GM18498 (cell line): ENCODE data around the gene ZBTB7C.
A peak's percentile ranks its signal among the peaks of the same experiment; 100 is the strongest.

ENCODE experiments used
- ATAC-seq: cut with Tn5 transposase; IDR thresholded peaks from one replicate; pipeline ENCODE4 v1.9.1; 2021; ENCODE audit warnings: mild to moderate bottlenecking, moderate library complexity; ENCODE audit not compliant: unreplicated experiment

ZBTB7C gene

DNA sequence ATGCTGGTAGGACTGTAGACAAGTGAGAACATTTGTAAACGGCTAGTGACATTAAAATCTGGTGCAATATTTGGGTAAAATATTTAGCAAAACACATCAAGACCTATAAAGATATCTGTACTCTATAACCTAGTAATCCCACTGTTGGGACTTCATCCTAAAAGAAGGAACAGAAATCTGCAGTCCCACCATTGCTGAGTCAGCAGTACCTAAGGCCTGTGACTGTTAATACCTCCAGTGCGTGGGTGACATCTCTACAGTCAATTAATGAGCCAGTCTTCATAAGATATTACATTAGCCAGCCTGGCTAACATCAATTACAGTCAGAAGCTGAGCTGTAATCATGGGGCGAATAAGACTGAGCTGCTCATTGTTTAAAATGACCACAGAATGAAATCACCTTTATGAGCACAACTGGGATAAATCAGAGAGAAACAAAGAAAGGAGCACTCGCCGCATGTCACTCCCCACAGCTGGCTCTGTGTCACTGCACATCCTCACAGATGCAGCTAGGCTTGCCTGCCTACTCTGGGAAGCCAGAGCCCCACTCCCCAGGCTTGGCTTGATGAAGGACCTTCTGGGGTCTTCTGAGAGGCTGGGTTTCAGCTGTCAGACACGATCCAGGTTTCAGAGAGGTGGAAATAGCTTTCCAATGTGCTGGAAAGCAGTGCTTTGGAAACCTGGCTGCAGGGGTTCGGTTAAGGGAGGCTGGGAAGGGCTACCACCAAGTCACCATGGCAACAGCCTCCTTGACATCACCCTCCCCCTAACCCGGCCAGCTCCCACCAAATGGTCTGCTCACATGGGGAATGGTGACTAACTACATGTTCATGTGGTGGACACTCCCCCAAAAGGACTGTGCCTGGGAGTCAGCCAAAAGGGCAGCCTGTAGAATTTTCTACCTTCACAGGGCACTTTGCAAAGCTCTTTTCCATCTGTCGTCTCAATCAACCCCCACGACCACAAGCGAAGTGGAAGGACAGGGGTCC, 145.0 kb downstream of the ZBTB7C start:
- no peak for ATAC-seq

DNA sequence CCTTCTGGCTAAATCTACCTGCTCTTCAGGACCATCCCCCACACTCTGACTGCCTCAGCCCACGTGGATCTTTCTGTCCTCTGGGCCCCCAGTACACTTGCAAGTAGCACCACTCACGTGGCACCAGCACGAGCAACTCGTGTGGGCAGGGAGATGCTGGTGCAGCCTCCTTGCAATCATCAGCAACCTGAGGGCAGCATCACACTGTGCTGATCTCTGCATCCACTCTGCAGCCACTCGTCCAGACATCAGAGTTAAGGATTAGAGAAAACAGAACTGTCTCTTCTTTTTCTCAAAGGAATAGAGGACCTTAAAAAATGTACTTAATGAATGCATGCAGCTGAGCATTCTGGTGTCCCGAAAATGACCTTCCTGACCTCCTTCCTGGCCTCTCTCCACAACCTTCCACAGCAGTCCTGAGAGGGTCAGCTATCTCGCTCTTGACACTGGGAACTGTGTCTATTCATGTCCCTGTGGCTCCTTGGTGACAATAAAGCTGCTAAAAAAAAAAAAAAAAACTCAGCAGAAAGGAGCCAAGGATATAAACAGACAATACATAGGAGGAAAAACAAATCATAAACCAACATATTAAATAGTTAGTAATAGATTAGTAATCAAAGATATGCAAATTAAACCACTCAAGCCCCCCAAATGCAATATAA, 145.9 kb downstream of the ZBTB7C start:
- ATAC-seq: no peak

DNA sequence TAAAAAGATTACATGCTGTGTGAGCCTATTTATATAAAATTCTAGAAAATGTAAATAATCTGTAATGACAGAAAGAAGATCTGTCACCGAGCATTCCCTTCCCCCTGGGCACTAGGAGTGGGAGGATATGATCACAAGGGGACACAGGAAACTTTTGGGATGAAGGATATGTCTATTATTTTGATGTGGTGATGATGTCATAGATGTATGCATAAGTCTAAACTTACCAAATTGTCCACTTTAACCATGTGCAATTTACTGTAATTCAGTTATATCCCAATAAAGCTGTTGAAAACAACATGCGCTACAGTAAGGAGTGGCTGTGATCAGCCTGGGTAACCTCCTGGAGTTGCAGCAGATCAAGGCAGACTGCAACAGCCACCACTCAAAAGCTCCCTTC, 148.9 kb downstream of the ZBTB7C start:
- no peak for ATAC-seq

DNA sequence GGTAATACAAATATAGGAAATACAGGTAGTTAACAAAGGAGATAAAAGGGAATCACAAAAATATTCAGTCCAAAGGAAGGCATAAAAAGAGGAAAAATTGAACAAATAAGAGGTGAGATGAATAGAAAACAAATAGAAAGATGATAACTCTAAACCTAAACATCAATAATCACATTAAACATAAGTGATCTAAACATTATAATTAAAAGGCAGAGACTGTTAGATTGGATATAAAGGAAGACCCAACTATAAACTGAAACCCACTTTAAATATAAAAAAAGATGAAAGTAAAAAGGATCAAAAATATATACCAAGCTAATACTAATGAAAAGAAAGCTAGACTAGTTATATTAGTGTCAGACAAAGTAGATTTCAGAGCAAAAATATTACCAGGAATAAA, 152.3 kb downstream of the ZBTB7C start:
- no peak for ATAC-seq

DNA sequence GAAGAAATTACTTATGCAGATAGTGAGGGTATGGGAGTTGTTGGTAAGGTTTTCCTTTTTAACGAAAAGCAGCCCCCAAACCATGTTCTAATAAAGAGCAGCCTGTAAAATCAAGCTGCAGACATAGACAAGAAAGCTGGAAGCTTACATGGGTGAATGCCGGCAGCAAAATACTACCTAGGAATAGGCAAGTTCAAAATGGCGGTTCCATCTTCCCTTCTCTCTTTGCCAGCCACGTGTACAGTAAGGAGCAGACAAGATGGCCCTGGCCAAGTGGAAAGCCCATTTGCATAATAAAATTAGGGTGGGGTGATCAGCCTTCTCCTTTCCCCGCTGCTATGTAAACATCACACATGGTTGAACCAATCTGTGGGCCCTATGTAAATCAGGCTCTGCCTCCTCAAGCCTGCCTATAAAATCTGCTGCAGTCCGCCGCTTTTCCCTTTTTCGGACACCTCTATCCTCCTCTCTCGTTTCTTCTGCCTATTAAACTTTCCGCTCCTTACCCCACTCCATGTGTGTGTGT, 155.0 kb downstream of the ZBTB7C start:
- ATAC-seq: no peak

DNA sequence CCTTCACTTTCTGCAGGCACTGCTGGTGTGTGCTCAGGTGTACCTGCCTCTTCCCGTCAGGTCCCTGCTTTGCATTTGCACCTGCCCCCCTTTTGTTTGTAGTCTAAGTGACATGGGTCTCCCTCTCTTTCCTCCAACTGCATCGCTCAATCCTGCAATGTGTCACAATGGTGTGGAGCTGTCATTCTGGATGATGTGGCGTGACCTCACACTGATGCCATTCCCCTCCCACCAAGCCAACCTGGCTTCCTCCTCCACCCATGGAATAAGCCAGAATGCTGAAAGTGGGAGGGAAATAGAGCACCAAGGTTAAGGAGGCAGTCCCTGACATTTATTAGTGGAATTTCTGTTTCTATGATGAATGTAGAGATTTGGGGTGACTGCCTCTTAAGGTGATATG, 156.7 kb downstream of the ZBTB7C start:
- ATAC-seq: no peak

DNA sequence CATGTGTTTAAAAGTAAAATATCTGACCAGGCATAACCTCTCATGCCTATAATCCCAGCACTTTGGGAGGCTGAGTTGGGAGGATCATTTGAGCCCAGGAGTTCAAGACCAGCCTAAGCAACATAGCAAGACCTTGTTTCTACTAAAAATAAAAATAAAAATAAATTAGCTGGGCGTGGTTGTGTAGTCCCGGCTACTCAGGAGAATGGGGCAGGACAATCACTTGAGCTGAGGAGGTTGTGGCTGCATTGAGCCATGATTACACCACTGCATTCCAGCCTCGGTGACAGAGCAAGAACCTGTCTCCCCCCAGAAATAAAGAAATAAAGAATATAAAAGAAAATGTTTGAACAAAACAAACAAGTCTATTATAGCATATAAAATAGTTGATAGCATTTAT, 158.3 kb downstream of the ZBTB7C start:
- no peak for ATAC-seq

DNA sequence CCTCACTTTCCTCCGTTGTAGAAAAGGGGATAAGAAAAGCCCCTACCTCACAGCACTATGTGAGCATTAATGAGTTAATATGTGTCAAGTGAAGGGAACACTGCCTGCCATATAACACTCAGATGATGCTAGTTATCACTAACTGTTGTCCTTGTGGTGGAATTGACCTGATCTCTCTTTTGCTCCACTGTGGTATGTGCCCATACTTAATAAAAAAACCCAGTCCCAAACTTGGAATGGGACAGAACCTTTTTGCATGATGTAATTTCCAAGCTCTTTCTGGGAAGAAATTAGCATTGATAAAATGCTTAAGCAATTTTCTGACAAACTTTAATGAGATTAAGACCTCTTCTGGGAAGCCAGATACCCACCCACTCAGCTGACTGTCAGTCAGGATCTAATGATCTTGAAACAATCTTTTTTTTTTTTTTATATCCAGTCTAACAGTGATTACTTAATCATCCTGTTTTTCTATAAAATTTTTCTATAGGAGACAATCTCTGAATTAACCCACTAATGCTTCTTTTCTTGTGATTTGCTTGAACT, 158.7 kb downstream of the ZBTB7C start:
- no peak for ATAC-seq

DNA sequence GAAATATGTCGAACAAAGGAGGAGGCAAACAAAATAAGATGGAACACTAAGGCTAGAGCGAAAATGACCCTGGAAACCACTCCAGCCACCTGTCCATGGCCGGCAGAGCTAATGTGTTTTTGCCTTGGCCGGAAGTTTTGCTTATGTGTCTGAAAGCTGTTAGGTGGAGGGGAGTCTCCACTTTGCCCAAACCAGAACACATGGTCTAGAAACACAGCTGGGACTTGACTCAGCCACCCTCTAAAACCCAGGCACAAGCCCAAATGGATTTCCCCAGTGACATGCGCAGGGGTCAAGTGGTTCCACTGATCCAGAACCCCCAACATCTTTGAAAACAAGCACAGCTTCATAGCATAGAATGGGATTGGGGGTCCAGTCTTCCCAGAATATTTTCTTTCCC, 159.3 kb downstream of the ZBTB7C start:
- no peak for ATAC-seq

DNA sequence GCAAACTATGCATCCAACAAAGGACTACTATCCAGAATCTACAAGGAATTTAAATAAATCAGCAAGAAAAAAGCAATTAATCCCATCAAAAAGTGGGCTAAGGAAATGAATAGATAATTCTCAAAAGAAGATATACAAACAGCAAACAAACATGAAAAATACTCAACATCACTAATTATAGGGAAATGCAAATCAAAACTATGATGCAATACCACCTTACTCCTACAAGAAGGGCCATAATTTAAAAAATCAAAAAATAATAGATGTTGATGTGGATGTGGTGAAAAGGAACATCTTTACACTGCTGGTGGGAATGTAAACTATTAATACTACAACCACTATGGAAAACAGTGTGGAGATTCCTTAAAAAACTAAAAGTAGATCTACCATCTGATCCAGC, 164.7 kb downstream of the ZBTB7C start:
- ATAC-seq: no peak

DNA sequence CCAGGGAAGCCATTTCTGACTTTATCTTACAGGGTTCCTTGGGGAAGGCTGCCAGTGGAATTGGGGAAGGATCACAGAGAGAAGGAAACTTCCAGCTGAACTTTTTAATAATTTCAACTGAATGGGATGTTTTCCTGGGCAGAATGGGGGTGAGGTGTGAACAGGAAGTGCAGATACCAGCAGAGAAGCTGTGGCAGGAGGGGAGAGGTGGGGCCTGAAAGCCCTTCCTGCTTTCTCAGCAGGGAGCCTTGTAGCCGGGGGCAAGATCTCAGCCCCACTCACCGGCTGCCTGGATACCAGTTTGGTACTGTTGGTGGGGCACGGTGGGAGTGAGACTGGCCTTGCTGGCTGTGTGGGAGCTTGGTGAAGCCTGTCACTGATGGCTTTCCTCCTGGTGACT, 170.5 kb downstream of the ZBTB7C start:
- no peak for ATAC-seq

DNA sequence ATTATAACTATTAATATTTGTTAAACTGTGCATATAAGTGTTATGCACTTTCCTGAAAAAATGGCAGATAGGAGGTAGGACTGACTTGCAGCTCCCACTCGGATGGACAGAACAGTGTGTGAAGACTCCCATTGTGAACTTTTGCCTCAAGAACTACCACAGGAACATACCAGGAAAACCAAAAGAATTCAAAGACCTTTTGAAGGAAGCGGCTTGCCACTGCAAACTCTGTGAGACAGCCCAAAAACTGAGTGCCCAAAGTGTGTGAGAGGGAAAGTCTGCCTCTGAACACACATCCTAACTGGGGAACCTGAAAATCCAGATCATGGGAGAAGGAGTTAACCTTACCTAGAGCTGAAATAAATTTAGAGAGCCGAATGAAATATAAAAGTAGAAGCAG, 171.0 kb downstream of the ZBTB7C start:
- no peak for ATAC-seq

DNA sequence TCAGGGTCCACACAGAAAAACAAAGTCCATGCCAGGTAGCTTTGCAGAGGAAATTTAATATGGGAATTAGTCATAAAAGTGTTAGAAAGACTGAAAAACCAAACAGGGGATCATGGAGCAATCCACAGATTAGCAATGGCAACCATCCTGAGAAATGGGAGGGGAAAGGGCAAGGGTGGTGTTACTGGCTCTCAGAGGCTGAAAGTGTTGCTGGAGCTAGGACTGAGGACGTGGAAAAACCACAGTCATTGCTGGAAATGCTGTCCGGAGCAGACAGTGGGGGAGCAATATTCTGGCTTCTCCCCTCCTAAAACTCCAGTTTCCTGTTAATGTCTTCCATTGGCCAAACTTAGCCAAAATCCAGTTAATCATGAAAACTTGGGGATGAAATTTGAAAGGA, 172.4 kb downstream of the ZBTB7C start:
- no peak for ATAC-seq

DNA sequence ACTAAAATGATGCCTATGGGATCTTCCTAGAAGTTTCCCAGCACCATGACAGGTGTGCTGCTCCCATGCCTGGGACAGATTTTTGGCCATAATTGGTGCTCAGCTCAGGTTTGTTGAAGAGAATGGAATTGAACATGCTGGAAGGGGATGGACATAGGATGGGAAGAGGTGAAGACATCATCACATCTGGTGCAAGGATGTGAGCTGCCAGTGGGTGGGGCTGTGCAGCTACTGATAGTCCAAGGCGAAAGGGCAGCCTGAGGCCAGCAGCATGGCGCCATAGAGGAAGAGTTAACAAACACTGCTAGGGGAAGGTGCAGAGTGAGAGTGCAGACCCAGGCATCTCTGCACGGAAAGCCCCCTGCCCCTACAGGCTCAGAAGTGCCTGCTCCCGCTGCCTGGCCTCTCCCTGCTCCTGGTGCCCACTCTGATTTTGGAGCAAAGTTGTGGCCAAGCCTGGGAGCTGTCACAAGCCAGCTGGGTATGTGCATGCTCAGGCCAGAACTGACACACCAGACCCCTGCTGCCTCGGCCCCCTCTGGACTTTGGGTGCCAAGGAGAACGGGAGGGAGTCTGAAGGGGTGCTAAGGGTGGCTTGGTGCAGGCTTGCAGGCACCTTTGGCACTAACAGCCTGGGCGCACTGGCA, 178.6 kb downstream of the ZBTB7C start:
- ATAC-seq: no peak

DNA sequence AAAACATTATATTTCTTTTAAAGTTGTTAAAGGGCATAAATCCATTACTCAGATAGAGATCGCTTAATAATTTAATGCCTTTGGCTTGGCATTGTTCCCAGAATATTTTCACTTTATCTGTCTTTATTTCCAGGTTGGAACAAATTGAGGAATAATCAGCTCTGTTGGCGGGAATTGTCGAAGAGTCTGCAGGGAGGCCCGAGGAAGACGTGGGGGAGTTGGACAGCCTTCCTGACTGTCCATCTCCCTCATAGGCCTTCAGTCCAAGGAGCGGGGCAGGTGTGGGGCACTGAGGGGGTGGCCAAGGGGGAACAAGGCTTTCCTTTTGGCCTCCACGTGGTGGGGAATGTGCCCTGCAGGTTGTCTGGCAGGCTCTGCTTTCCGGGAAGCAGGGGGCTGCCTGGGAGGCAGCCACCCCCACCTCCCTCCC, 179.6 kb downstream of the ZBTB7C start:
- ATAC-seq: no peak

DNA sequence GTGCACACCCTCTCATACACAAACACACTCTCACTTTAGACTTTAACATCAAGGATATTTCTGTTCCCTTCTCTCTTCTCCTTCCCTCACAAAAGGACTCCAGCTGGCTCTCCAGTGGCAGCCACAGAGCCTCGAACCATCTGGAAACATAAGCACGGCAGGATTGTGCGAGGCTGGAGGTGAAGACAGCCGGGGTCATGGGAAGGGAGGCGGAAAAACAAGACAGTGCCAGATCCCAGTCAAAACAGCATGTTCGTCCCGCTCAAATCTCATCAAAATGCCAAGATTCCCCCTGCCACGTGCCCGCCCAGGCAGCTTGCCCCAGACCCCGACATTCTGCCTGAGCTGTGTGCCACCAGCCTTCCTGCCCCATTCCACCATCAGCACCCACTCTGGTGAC, 180.3 kb downstream of the ZBTB7C start:
- no peak for ATAC-seq

DNA sequence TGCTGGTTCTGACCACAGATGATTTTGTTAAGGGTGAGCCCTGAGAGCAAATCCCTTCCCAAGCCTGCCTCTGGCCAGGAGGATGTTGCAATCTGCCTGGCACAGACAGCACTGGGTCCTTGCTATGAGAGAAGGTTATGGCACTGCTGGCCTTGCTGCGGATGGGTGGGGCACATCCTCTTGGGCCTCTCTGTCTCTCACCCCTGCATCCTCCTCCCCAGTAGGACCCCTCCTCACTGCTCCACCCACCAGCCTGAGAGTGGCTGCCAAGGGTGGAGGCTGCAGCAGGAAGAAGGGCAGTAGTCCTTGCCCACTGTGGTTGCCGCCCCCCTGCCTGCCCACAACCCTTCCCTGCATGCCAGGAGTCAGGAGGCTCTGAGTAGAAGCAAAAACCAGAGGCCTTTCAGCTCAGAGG, 180.9 kb downstream of the ZBTB7C start:
- no peak for ATAC-seq

DNA sequence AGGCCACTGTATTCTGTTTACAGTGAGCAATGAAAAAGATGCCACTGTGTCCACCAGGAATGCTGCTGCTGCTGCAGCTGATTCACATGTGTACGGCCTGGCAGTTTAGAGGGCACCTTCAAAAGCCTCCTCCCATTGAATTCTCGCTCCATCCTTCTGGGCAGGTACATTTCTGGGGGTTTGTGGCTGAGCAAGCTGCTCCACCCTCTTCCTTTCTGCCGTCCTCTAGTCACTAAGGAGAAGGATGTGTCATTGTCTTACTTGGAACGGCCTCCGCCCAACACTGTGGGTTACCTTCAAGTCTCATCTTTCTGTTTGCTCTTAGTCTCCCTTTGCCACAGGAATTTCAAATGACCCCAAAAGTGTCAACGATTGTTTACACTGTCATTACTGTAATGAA, 182.0 kb downstream of the ZBTB7C start:
- ATAC-seq: no peak

DNA sequence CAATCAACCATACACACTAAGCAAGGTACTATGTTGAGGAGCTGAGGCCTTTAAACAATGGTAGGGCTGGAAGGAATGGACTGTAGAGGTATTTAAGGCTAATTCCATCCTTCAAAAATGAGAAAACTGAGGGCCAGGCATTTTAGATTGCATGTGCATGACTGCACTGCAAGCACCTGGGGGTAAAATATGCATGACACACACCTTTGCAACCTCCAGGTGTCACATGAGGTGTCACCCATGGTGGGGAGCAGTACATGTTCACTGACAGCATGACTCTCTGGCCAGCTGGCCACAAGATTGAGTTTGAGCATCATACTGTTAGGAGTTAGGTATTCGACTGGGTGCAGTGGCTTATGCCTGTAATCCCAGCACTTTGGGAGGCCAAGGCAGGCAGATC, 182.8 kb downstream of the ZBTB7C start:
- ATAC-seq: no peak

DNA sequence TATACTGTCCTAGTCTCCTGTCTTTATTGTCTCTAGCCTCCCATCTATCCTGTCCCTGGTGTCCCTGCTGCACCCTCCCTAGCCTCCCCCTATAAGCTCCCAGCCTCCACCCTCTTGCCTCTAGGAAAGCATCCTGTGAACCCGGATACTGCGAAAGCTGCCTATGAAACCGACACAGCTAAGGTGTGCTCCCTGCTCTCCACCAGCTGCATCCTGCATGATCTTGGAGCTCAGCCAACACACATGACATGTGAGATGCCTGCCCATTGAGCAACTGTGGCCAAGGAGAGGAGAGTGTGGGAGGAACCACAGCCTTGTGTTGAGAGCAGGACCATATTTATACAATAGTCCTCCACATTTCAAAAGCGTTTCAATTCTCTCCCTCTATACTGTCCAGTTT, 187.1 kb downstream of the ZBTB7C start:
- peak; percentile 71 for ATAC-seq

DNA sequence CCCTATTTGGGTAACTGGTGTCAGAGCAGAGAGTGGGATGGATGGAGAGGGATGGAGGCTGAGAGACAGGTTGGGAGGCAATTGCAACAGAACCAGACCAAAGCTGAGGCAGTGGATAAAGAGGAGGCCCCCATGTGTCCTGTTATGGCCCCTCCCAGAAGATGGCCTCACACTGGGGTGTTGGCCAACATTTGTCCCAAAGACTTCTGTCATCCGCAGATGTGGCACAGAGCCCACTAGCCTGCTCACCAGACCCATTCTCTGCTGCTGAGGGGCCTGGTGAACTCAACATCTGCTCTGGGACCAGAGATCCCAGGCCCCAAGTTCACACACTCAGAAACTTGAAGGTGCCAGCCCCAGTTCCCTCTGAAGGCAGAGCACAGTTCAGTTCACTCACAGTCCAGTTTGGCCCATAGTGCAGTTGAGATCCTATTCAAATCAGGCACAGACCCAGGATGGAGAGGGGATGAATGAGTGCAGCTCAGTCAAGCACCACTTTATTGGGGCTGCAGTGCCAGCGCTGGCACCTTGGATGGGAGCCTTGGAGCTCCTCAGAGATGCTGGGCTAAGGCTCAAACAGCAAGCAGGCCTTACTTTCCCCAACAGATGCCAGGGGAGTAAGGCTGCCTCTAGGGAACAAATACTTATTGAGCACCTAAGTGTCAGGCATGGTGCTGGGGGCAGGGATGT, 189.2 kb downstream of the ZBTB7C start:
- no peak for ATAC-seq
